ENCODE data around the gene ETFA.

The ETFA gene

DNA sequence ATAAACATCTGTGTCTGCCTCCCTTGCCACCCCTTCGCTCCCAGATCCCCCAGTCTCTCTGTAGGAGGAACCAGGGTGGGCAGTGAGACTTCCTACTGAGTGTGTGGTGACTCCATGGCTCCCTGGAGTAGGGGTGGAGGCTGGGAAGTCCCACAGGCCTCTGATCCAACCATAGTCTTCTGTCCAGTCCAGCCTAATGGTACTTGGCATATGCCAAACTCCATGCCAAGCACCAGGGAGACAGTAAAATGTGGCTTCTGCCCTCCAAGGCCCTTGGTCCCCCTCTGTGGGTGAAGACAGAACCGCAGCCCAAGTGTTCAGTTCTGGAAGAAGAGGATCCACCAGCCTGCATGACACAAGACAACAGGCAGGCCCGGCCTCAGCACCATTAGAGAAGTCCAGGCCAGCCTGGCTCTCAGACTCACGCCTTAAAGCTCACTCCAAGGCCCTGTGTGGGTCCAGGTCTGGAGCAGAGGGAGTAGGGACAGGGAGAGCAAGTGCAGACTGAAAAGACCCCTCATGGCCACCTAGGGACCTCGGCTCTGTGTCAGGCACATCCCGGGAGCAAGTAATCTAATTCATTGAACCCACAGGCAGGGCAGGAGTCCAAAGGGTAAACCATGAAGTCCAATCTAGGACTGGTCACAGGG is 112.7 kb downstream of the ETFA start:
- TF ChIP-seq, protein P1, sequence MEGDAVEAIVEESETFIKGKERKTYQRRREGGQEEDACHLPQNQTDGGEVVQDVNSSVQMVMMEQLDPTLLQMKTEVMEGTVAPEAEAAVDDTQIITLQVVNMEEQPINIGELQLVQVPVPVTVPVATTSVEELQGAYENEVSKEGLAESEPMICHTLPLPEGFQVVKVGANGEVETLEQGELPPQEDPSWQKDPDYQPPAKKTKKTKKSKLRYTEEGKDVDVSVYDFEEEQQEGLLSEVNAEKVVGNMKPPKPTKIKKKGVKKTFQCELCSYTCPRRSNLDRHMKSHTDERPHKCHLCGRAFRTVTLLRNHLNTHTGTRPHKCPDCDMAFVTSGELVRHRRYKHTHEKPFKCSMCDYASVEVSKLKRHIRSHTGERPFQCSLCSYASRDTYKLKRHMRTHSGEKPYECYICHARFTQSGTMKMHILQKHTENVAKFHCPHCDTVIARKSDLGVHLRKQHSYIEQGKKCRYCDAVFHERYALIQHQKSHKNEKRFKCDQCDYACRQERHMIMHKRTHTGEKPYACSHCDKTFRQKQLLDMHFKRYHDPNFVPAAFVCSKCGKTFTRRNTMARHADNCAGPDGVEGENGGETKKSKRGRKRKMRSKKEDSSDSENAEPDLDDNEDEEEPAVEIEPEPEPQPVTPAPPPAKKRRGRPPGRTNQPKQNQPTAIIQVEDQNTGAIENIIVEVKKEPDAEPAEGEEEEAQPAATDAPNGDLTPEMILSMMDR (IDR thresholded peaks at IDR 0.05; ENCODE audit: low read depth, low read length) = no peak
- no peak for TF ChIP-seq MYC (IDR thresholded peaks at IDR 0.05; ENCODE audit: low read depth, low read length)
- TF ChIP-seq, protein P2, sequence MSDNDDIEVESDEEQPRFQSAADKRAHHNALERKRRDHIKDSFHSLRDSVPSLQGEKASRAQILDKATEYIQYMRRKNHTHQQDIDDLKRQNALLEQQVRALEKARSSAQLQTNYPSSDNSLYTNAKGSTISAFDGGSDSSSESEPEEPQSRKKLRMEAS (IDR thresholded peaks at IDR 0.05; ENCODE audit: low read depth, low read length) = no peak
- TF ChIP-seq POLR2A (IDR thresholded peaks at IDR 0.05; ENCODE audit: extremely low read depth, insufficient read length) = no peak
- H3K4me3 ChIP-seq (ENCODE audit: low read depth, low read length) = no peak overlapping the region
- DNase-seq (ENCODE audit: low read depth) = no peak

- DNase-seq (ENCODE audit: low read depth) = no peak
- no peak overlapping the region for H3K4me3 ChIP-seq (ENCODE audit: low read depth, low read length)
- TF ChIP-seq, protein P1 (IDR thresholded peaks at IDR 0.05; ENCODE audit: low read depth, low read length) = no peak
Observed at GRCh38 chr15:76197703-76198455, 113.4 kb downstream of the ETFA start.

GRCh38 chr15:76196269-76197231 is 114.7 kb downstream of the ETFA start:
- TF ChIP-seq, protein P2 (IDR thresholded peaks at IDR 0.05; ENCODE audit: low read depth, low read length) = peak; percentile 71
- TF ChIP-seq, protein P1 (IDR thresholded peaks at IDR 0.05; ENCODE audit: low read depth, low read length) = no peak
- peak; percentile 47 for TF ChIP-seq MYC (IDR thresholded peaks at IDR 0.05; ENCODE audit: low read depth, low read length)
- peak; percentile 84 for DNase-seq (ENCODE audit: low read depth)
- no peak overlapping the region for H3K4me3 ChIP-seq (ENCODE audit: low read depth, low read length)

GRCh38 chr15:76195506-76196268 is 115.6 kb downstream of the ETFA start:
- TF ChIP-seq, protein P2 (IDR thresholded peaks at IDR 0.05; ENCODE audit: low read depth, low read length) = no peak
- TF ChIP-seq MYC (IDR thresholded peaks at IDR 0.05; ENCODE audit: low read depth, low read length) (no peak), POLR2A (IDR thresholded peaks at IDR 0.05; ENCODE audit: extremely low read depth, insufficient read length) (no peak)
- TF ChIP-seq, protein P1 (IDR thresholded peaks at IDR 0.05; ENCODE audit: low read depth, low read length) = no peak
- H3K4me3 ChIP-seq (ENCODE audit: low read depth, low read length) = no peak overlapping the region
- no peak for DNase-seq (ENCODE audit: low read depth)

DNA sequence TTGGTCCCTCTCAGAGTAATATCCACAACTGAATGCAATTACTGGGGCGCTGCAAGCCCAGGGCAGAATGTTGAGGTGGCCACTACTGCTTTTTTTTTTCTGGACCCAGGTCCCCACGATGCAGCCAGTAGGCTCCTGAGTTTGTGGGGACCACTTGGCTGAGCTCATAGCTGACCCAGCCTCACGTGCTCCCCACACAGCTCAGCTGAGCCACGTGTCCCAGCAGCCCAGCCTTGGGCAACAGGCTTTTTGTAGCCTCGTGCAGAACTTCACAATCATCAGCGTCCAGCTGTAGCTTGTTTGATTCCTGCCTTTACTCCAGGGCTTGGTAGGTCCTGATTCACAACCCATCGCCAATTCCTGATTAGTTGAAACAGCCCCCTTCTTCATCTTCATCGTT is 117.3 kb downstream of the ETFA start:
- no peak for TF ChIP-seq POLR2A (IDR thresholded peaks at IDR 0.05; ENCODE audit: extremely low read depth, insufficient read length)
- TF ChIP-seq, protein P1 (IDR thresholded peaks at IDR 0.05; ENCODE audit: low read depth, low read length) = no peak
- TF ChIP-seq, protein P2 (IDR thresholded peaks at IDR 0.05; ENCODE audit: low read depth, low read length) = no peak
- no peak for TF ChIP-seq MYC (IDR thresholded peaks at IDR 0.05; ENCODE audit: low read depth, low read length)

More for the DNA sequence above, 117.3 kb downstream of the ETFA start:
- DNase-seq (ENCODE audit: low read depth) = no peak
- no peak overlapping the region for H3K4me3 ChIP-seq (ENCODE audit: low read depth, low read length)
